Endothelial cell of umbilical vein (primary cell): ENCODE measurements around the gene SEC22A. TPM values are rescaled to one million over a fixed set of nuclear protein-coding genes. Genes with fewer than 3 reads are reported as not detected.

Experiments used
- BruUV-seq: library from RNA; stranded (reverse); fragments of 400-500 nt; replicated peaks from 2 replicates; lab custom pipeline; 2021; lab: Mats Ljungman, UMichigan
- CTCF ChIA-PET: fragments of 300-600, 350-600 bp; sonication (Branson Sonifier 250); formaldehyde crosslinking; loops from one replicate; lab custom pipeline; 2021; ENCODE audit warnings: antibody characterized with exemption, inconsistent platforms; lab: Charles Lee
- POLR2A ChIA-PET: fragments of 300-600, 350-600 bp; sonication (Branson Sonifier 250); formaldehyde crosslinking; loops from one replicate; lab custom pipeline; 2021; ENCODE audit warnings: antibody characterized with exemption, inconsistent platforms; lab: Charles Lee
- DNase-seq: peaks from one replicate; pipeline ENCODE4 v3.0.0-alpha.2; 2011; ENCODE audit warnings: low read depth, low spot score
- FAIRE-seq: peaks from 2 replicates; lab custom pipeline; 2011; peaks lifted over from hg19 to GRCh38; lab: Jason Lieb, UNC
- H2AFZ ChIP-seq: 2 replicates; pipeline ENCODE4 v1.6.0; 2012; ENCODE audit warnings: low read depth, low read length, control low read depth, inconsistent platforms
- H3K27ac ChIP-seq: 2 replicates; pipeline ENCODE4 v1.5.1; 2011; ENCODE audit warnings: low read depth, mild to moderate bottlenecking, control low read depth, low read length, moderate library complexity; ENCODE audit not compliant: insufficient read depth
- H3K27me3 ChIP-seq, 2 experiments: 2 replicates each; pipeline versions ENCODE4 v1.6.0 to v1.6.1; 2011; ENCODE audit warnings: low read length in 2 of 2, mixed read lengths in 1 of 2; ENCODE audit not compliant: control insufficient read depth in 2 of 2, insufficient read depth in 2 of 2
- H3K36me3 ChIP-seq, 2 experiments: 2 replicates in 1 of 2; 3 replicates in 1 of 2; pipeline ENCODE4 v1.5.1; 2011; ENCODE audit warnings: low read length in 2 of 2, mild to moderate bottlenecking in 1 of 2, moderate library complexity in 1 of 2; ENCODE audit not compliant: control insufficient read depth in 2 of 2, insufficient read depth in 2 of 2; ENCODE audit errors: extremely low read depth in 1 of 2
- H3K4me1 ChIP-seq: 3 replicates; pipeline ENCODE4 v1.5.1; 2011; ENCODE audit warnings: mild to moderate bottlenecking, low read length; ENCODE audit not compliant: control insufficient read depth, insufficient read depth; ENCODE audit errors: extremely low read depth
- H3K4me2 ChIP-seq: 2 replicates; pipeline ENCODE4 v1.6.1; 2011; ENCODE audit warnings: low read length, control low read depth, mixed read lengths; ENCODE audit not compliant: insufficient read depth
- H3K4me3 ChIP-seq, 3 experiments: fragments of 200-600 bp in 1 of 3; sonication (generic), shearing (Covaris generic) in 1 of 3; replicated peaks in 1 of 3; 2 replicates each; pipeline ENCODE4 v1.5.1; 2011 to 2016; ENCODE audit warnings: control low read depth in 3 of 3, low read length in 3 of 3, mild to moderate bottlenecking in 2 of 3, inconsistent platforms in 1 of 3, low read depth in 1 of 3, moderate library complexity in 1 of 3; ENCODE audit not compliant: insufficient read depth in 1 of 3
- H3K79me2 ChIP-seq: 2 replicates; pipeline ENCODE4 v1.6.0; 2012; ENCODE audit warnings: low read length, inconsistent platforms; ENCODE audit not compliant: control insufficient read depth, insufficient read depth
- H3K9ac ChIP-seq: replicated peaks from 2 replicates; pipeline ENCODE3; 2011; ENCODE audit warnings: low read length, control low read depth; ENCODE audit not compliant: insufficient read depth; ENCODE audit errors: extremely low read depth
- H3K9me1 ChIP-seq: replicated peaks from 3 replicates; pipeline ENCODE4 v1.6.0; 2011; ENCODE audit warnings: mild to moderate bottlenecking, low read length; ENCODE audit not compliant: control insufficient read depth, insufficient read depth; ENCODE audit errors: extremely low read depth
- H3K9me3 ChIP-seq: replicated peaks from 2 replicates; pipeline ENCODE4 v1.5.1; 2012; ENCODE audit warnings: low read length, inconsistent platforms; ENCODE audit not compliant: control insufficient read depth, insufficient read depth
- H4K20me1 ChIP-seq: replicated peaks from 2 replicates; pipeline ENCODE3; 2011; ENCODE audit warnings: mild to moderate bottlenecking, low read length; ENCODE audit not compliant: control insufficient read depth, insufficient read depth; ENCODE audit errors: extremely low read depth
- CTCF ChIP-seq, 2 donors: IDR thresholded peaks; 1 replicate in 1 of 2; 2 replicates in 1 of 2; pipeline ENCODE4 v1.5.1; 2011; ENCODE audit warnings: low read length in 2 of 2, mild to moderate bottlenecking in 2 of 2, moderate library complexity in 2 of 2, control low read depth in 1 of 2, inconsistent platforms in 1 of 2, low read depth in 1 of 2; ENCODE audit not compliant: insufficient read depth in 1 of 2; ENCODE audit errors: extremely low read depth in 1 of 2
- EZH2 ChIP-seq: IDR thresholded peaks from 2 replicates; pipeline ENCODE4 v1.6.1; 2012; ENCODE audit warnings: borderline replicate concordance, low read depth, mild to moderate bottlenecking, moderate library complexity, low read length, inconsistent platforms; ENCODE audit not compliant: severe bottlenecking
- FOS ChIP-seq: IDR thresholded peaks from 2 replicates; pipeline ENCODE4 v1.6.1; 2011; ENCODE audit warnings: mild to moderate bottlenecking, low read length, moderate library complexity, borderline replicate concordance; ENCODE audit not compliant: insufficient read depth
- GATA2 ChIP-seq: IDR thresholded peaks from 2 replicates; pipeline ENCODE4 v1.7.0; 2011; ENCODE audit warnings: low read depth, mild to moderate bottlenecking, moderate library complexity, mixed read lengths, low read length; ENCODE audit not compliant: insufficient read length, insufficient read depth
- JUN ChIP-seq: IDR thresholded peaks from 2 replicates; pipeline ENCODE4 v1.6.1; 2011; ENCODE audit warnings: borderline replicate concordance, low read depth; ENCODE audit not compliant: insufficient read length, insufficient read depth
- MAX ChIP-seq: IDR thresholded peaks from 2 replicates; pipeline ENCODE4 v1.6.1; 2011; ENCODE audit not compliant: insufficient read depth, insufficient read length
- MYC ChIP-seq: IDR thresholded peaks from one replicate; pipeline ENCODE4 v1.6.1; 2011; ENCODE audit warnings: mild to moderate bottlenecking, low read depth, low read length
- POLR2A ChIP-seq: IDR thresholded peaks from 2 replicates; pipeline ENCODE4 v1.6.1; 2012; ENCODE audit warnings: low read depth, mild to moderate bottlenecking, control low read depth, low read length
- POLR2AphosphoS5 ChIP-seq: IDR thresholded peaks from 2 replicates; pipeline ENCODE4 v1.6.1; 2012; ENCODE audit warnings: low read depth, mild to moderate bottlenecking, control low read depth, low read length, moderate library complexity; ENCODE audit not compliant: insufficient read depth
- dilution Hi-C: fragments of 300-500 bp; cut with MboI; formaldehyde crosslinking; loops from one replicate; pipeline ENCODE4 v1.15.0; 2019; ENCODE audit warnings: low sequenced_read_pairs; ENCODE audit not compliant: extremely low pct_ligation_motif_present
- intact Hi-C: fragments of 100-400 bp; cut with micrococcal nuclease; formaldehyde crosslinking; loops from one replicate; pipeline ENCODE4 v1.10.0; 2022
- polyA plus RNA-seq, 4 experiments: library from polyadenylated mRNA; depleted of rRNA in 3 of 4; stranded (reverse) in 3 of 4; unstranded in 1 of 4; fragments of >200 nt; gene quantifications; 2 replicates each; pipeline versions ENCODE4 v1.2.1 to v1.2.3, GENCODE V29; 2011 to 2012; ENCODE audit warnings: missing spikeins in 1 of 4
- total RNA-seq: library from RNA; stranded (reverse); gene quantifications from 2 replicates; pipeline ENCODE4 v1.2.3, GENCODE V29; 2021

SEC22A gene
- total and polyA plus RNA-seq, 2 donors (not counting 3 experiments of a cell fraction or from before 2014, with no cell fraction given), result 20.1 to 26.8 TPM

- Histone ChIP-seq H3K9ac (no peak overlapping the region), H3K36me3 (no peaks in the 10 kb centered on the region), H3K9me3 (no peaks in the 10 kb centered on the region), H3K79me2 (no peaks in the 10 kb centered on the region), H3K4me2 (no peak overlapping the region), H2AFZ (no peak overlapping the region), H3K4me3 (no peak overlapping the region), H3K27me3 (no peaks in the 10 kb centered on the region), H3K27ac (no peak overlapping the region), H3K9me1 (no peaks in the 10 kb centered on the region), H4K20me1 (no peaks in the 10 kb centered on the region), H3K4me1 (no peaks in the 10 kb centered on the region)
- ChIA-PET POLR2A (no interaction called here), CTCF (no interaction called here)
- DNase-seq (no peak), FAIRE-seq (no peak)
- dilution Hi-C loops, result no loop called here
- no TSS peak for BruUV-seq
- TF ChIP-seq CTCF (IDR thresholded peaks at IDR 0.05; ENCODE audit: extremely low read depth in 1 of 2, insufficient read depth in 1 of 2, low read depth in 1 of 2, low read length in 2 of 2) (no peak), FOS (no peak), MAX (no peak), POLR2AphosphoS5 (no peak), MYC (no peak), GATA2 (no peak), JUN (no peak), EZH2 (no peak), POLR2A (no peak)
- intact Hi-C loops, result no loop called here
Observed at GRCh38 chr3:123267821-123268220, 66.1 kb downstream of the SEC22A start.
